HepG2 (cell line): ENCODE measurements around the gene SLC7A8. TPM values are rescaled to one million over a fixed set of nuclear protein-coding genes. Genes with fewer than 3 reads are reported as not detected.
"Not testable (repeated sequence)": the region's sequence is repeated elsewhere in the genome, so short reads cannot be mapped to it uniquely, and the experiment has no call there.

Experiments
- ATAC-seq: fragments of 200-7000 bp; cut with Tn5 transposase; 3 replicates; pipeline ENCODE4 v1.9.1; 2020; ENCODE audit warnings: mild to moderate bottlenecking, moderate library complexity
- BruUV-seq: library from RNA; stranded (reverse); fragments of 400-500 nt; replicated peaks from 2 replicates; lab custom pipeline; 2021; lab: Mats Ljungman, UMichigan
- CTCF ChIA-PET: fragments of 300-600 bp; formaldehyde crosslinking; extraction: SDS; loops from one replicate; lab custom pipeline; 2021; ENCODE audit warnings: low total read pairs, inconsistent platforms, low intra/inter-chr PET ratio; lab: Yijun Ruan, JAX
- POLR2A ChIA-PET: fragments of 350-600 bp; sonication (Branson Sonifier 250); formaldehyde crosslinking; loops from one replicate; lab custom pipeline; 2020; ENCODE audit warnings: antibody characterized with exemption, inconsistent platforms; lab: Yijun Ruan, JAX
- DNase-seq: peaks from one replicate; pipeline ENCODE4 v3.0.0-alpha.2; 2015; ENCODE audit warnings: low spot score
- FAIRE-seq: peaks from 3 replicates; lab custom pipeline; 2011; peaks lifted over from hg19 to GRCh38; lab: Jason Lieb, UNC
- H2AFZ ChIP-seq: one replicate; pipeline ENCODE4 v1.6.1; 2011; ENCODE audit warnings: low read length, inconsistent platforms
- H3K27ac ChIP-seq: fragments of 300-600 bp; 3 replicates; pipeline ENCODE4 v1.8.0; 2011; ENCODE audit warnings: mixed run types, mild to moderate bottlenecking, mixed read lengths, low read length, inconsistent platforms; ENCODE audit not compliant: insufficient read depth; ENCODE audit errors: extremely low read length
- H3K27me3 ChIP-seq, 2 experiments: fragments of 200-600 bp in 1 of 2; 2 replicates in 1 of 2; 3 replicates in 1 of 2; pipeline versions ENCODE4 v1.6.0 to v1.8.0; 2011; ENCODE audit warnings: low read length in 2 of 2, mild to moderate bottlenecking in 2 of 2, moderate library complexity in 2 of 2, inconsistent platforms in 1 of 2; ENCODE audit not compliant: insufficient read depth in 2 of 2, control insufficient read depth in 1 of 2
- H3K36me3 ChIP-seq, 2 experiments: fragments of 200-600 bp in 1 of 2; replicated peaks in 1 of 2; 2 replicates in 1 of 2; 3 replicates in 1 of 2; pipeline versions ENCODE4 v1.5.1 to v1.8.0; 2011; ENCODE audit warnings: low read length in 2 of 2, inconsistent platforms in 1 of 2; ENCODE audit not compliant: insufficient read depth in 2 of 2, control insufficient read depth in 1 of 2
- H3K4me1 ChIP-seq: 2 replicates; pipeline ENCODE4 v1.5.1; 2012; ENCODE audit warnings: low read length, inconsistent platforms; ENCODE audit not compliant: insufficient read depth
- H3K4me2 ChIP-seq: 2 replicates; pipeline ENCODE4 v1.6.0; 2011; ENCODE audit warnings: low read depth, low read length, inconsistent platforms
- H3K4me3 ChIP-seq, 3 experiments: fragments of 200-600 bp in 1 of 3; sonication (generic), shearing (Covaris generic) in 1 of 3; replicated peaks in 1 of 3; 2 replicates each; pipeline ENCODE4 v1.5.1; 2011 to 2016; ENCODE audit warnings: low read length in 3 of 3, inconsistent platforms in 2 of 3, low read depth in 2 of 3, mild to moderate bottlenecking in 2 of 3, control low read depth in 1 of 3, mixed read lengths in 1 of 3; ENCODE audit not compliant: insufficient read depth in 1 of 3
- H3K79me2 ChIP-seq: one replicate; pipeline ENCODE4 v1.6.1; 2011; ENCODE audit warnings: low read length, inconsistent platforms; ENCODE audit not compliant: insufficient read depth
- H3K9ac ChIP-seq: 2 replicates; pipeline ENCODE4 v1.6.0; 2011; ENCODE audit warnings: mild to moderate bottlenecking, low read depth, low read length, inconsistent platforms; ENCODE audit not compliant: insufficient read depth
- H3K9me3 ChIP-seq: 2 replicates; pipeline ENCODE4 v1.5.1; 2012; ENCODE audit warnings: mild to moderate bottlenecking, low read length
- H4K20me1 ChIP-seq: 2 replicates; pipeline ENCODE4 v1.6.0; 2011; ENCODE audit warnings: inconsistent platforms, mild to moderate bottlenecking, low read length, moderate library complexity; ENCODE audit not compliant: insufficient read depth
- WGBS: methylation state at CpG from one replicate; pipeline ENCODE4 v1.1.6; 2017; ENCODE audit warnings: low lambda C conversion rate; 5-methylcytosine and 5-hydroxymethylcytosine counted together
- in situ Hi-C: cut with HindIII; loops from 2 replicates; pipeline ENCODE4 v1.10.0; 2017; ENCODE audit warnings: low pct_unique_long_range_greater_than_20kb; ENCODE audit not compliant: extremely low pct_ligation_motif_present
- intact Hi-C: fragments of 100-400 bp; cut with micrococcal nuclease; formaldehyde crosslinking; loops from one replicate; pipeline ENCODE4 v1.10.0; 2022; ENCODE audit not compliant: unreplicated experiment
- polyA plus RNA-seq, 8 experiments: library from polyadenylated mRNA; depleted of rRNA in 3 of 8; stranded (reverse) in 7 of 8; unstranded in 1 of 8; fragments of >200 nt; fragmentation: Illumina TruSeq in 4 of 8; extraction: Trizol in 4 of 8; gene quantifications; 2 replicates each; pipeline versions ENCODE4 v1.2.1 to v1.2.3, GENCODE V29; 2011 to 2016; ENCODE audit warnings: low read depth in 4 of 8, missing spikeins in 1 of 8, mixed read lengths in 1 of 8; ENCODE audit not compliant: insufficient read depth in 1 of 8
- total RNA-seq, 5 experiments: library from RNA; depleted of rRNA; stranded (reverse); fragments of >200 nt; fragmentation: Illumina TruSeq; extraction: Trizol; gene quantifications; 2 replicates each; pipeline ENCODE4 v1.2.3, GENCODE V29; 2016; ENCODE audit warnings: low read depth in 1 of 5
- TF ChIP-seq, protein P1 (sequence below): sonication (generic); formaldehyde crosslinking; IDR thresholded peaks from 2 replicates; pipeline ENCODE4 v1.5.0; 2020; ENCODE audit warnings: missing genetic modification reagents, mild to moderate bottlenecking, borderline replicate concordance
- TF ChIP-seq, protein P2 (sequence below): sonication (generic); formaldehyde crosslinking; IDR thresholded peaks from 2 replicates; pipeline ENCODE4 v1.5.1; 2020; ENCODE audit warnings: mild to moderate bottlenecking, missing genetic modification reagents, moderate library complexity

The SLC7A8 gene
- total and polyA plus RNA-seq, 2 of the 13 experiments (the other 11 are each of a cell fraction or from before 2014, with no cell fraction given) = 0.25 TPM; not detected in 1

DNA sequence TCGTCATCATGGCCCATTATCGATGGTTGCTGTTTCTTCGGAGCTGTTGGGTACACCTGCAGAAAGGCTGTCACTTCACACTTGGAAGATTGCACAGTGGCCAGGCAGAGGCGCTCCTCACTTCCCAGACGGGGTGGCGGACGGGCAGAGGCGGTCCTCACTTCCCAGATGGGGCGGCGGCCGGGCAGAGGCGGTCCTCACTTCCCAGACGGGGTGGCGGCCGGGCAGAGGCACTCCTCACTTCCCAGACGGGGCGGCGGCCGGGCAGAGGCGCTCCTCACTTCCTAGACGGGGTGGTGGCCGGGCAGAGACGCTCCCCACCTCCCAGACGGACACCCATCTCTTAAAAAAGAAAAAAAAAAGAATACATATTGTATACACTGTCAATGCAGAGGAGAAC is 75.3 kb downstream of the SLC7A8 start:
- H4K20me1 ChIP-seq, BruUV-seq, H3K27ac ChIP-seq, H3K79me2 ChIP-seq, H3K36me3 ChIP-seq, FAIRE-seq, H3K4me3 ChIP-seq, H3K9ac ChIP-seq, H3K4me2 ChIP-seq, H3K9me3 ChIP-seq: not testable (repeated sequence)
- WGBS = 47% methylated on average over 24 of the region's 24 CpGs
- ChIA-PET CTCF (interaction anchor here (1.5 to 2.8 kb wide), 2 partner anchors 31 to 39 kb away, joined by 3 to 30 read pairs; no protein-coding TSS in a partner anchor), POLR2A (interaction anchor here (1.6 to 6.6 kb wide), 2 partner anchors 13 to 37 kb away, joined by 3 to 66 read pairs; partner anchors contain the start of genes ACIN1 and C14orf119)
- TF ChIP-seq, protein P1, sequence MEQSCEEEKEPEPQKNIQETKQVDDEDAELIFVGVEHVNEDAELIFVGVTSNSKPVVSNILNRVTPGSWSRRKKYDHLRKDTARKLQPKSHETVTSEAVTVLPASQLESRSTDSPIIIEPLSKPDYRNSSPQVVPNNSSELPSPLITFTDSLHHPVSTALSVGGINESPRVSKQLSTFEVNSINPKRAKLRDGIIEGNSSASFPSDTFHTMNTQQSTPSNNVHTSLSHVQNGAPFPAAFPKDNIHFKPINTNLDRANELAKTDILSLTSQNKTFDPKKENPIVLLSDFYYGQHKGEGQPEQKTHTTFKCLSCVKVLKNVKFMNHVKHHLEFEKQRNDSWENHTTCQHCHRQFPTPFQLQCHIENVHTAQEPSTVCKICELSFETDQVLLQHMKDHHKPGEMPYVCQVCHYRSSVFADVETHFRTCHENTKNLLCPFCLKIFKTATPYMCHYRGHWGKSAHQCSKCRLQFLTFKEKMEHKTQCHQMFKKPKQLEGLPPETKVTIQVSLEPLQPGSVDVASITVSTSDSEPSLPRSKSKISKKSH (CRISPR knock-in tag) = peak; percentile 64
- TF ChIP-seq, protein P2, sequence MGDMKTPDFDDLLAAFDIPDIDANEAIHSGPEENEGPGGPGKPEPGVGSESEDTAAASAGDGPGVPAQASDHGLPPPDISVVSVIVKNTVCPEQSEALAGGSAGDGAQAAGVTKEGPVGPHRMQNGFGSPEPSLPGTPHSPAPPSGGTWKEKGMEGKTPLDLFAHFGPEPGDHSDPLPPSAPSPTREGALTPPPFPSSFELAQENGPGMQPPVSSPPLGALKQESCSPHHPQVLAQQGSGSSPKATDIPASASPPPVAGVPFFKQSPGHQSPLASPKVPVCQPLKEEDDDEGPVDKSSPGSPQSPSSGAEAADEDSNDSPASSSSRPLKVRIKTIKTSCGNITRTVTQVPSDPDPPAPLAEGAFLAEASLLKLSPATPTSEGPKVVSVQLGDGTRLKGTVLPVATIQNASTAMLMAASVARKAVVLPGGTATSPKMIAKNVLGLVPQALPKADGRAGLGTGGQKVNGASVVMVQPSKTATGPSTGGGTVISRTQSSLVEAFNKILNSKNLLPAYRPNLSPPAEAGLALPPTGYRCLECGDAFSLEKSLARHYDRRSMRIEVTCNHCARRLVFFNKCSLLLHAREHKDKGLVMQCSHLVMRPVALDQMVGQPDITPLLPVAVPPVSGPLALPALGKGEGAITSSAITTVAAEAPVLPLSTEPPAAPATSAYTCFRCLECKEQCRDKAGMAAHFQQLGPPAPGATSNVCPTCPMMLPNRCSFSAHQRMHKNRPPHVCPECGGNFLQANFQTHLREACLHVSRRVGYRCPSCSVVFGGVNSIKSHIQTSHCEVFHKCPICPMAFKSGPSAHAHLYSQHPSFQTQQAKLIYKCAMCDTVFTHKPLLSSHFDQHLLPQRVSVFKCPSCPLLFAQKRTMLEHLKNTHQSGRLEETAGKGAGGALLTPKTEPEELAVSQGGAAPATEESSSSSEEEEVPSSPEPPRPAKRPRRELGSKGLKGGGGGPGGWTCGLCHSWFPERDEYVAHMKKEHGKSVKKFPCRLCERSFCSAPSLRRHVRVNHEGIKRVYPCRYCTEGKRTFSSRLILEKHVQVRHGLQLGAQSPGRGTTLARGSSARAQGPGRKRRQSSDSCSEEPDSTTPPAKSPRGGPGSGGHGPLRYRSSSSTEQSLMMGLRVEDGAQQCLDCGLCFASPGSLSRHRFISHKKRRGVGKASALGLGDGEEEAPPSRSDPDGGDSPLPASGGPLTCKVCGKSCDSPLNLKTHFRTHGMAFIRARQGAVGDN (CRISPR knock-in tag) = 0 out of 2 replicates have a peak, but pooled peaks have one; percentile 14
- TF ChIP-seq, all 625 proteins: peak for 2; not testable (repeated sequence) for 623
- DNase-seq, H2AFZ ChIP-seq, intact Hi-C loops, ATAC-seq: not testable (repeated sequence)
- peaks cover 41% of the 10 kb centered on the region for H3K4me1 ChIP-seq
- H3K27me3 ChIP-seq = peaks cover 15 to 58% of the 10 kb centered on the region in 2 experiments
- in situ Hi-C loops = loop anchor here (5.0 kb wide), 1 partner anchor 41 kb away; no protein-coding TSS in a partner anchor

DNA sequence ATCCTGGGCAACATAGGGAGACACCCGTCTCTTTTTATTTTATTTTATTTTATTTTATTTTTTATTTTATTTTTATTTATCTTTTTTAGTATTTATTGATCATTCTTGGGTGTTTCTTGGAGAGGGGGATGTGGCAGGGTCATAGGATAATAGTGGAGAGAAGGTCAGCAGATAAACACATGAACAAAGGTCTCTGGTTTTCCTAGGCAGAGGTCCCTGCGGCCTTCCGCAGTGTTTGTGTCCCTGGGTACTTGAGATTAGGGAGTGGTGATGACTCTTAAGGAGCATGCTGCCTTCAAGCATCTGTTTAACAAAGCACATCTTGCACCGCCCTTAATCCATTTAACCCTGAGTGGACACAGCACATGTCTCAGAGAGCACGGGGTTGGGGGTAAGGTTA is 75.8 kb downstream of the SLC7A8 start:
- intact Hi-C loops, DNase-seq, H3K4me3 ChIP-seq, H2AFZ ChIP-seq, BruUV-seq, ATAC-seq, H3K4me2 ChIP-seq, H3K27ac ChIP-seq, FAIRE-seq, H3K9me3 ChIP-seq, H3K79me2 ChIP-seq, H3K36me3 ChIP-seq, POLR2A ChIA-PET, H4K20me1 ChIP-seq, H3K9ac ChIP-seq: not testable (repeated sequence)
- H3K4me1 ChIP-seq = peaks cover 40% of the 10 kb centered on the region
- in situ Hi-C loops = loop anchor here (5.0 kb wide), 1 partner anchor 40 kb away; no protein-coding TSS in a partner anchor
- CTCF ChIA-PET = interaction anchor here (1.5 to 2.8 kb wide), 2 partner anchors 31 to 39 kb away, joined by 3 to 30 read pairs; no protein-coding TSS in a partner anchor
- H3K27me3 ChIP-seq = peaks cover 14 to 59% of the 10 kb centered on the region in 2 experiments
- 54% methylated on average over 3 of the region's 5 CpGs for WGBS
